Liver (tissue), 3 donors: ENCODE results near the gene KCNIP4.

Source experiments
- JUND ChIP-seq, 2 donors: IDR thresholded peaks; 2 replicates each; pipeline ENCODE4 v1.6.1; 2016; ENCODE audit warnings: antibody characterized with exemption in 2 of 2
- RAD21 ChIP-seq, 2 donors: IDR thresholded peaks; 2 replicates each; pipeline ENCODE4 v1.6.1; 2016; ENCODE audit warnings: antibody characterized with exemption in 2 of 2, mild to moderate bottlenecking in 2 of 2
- SP1 ChIP-seq: IDR thresholded peaks from 2 replicates; pipeline ENCODE4 v1.6.1; 2018; ENCODE audit warnings: antibody characterized with exemption, mild to moderate bottlenecking
- TAF1 ChIP-seq: conservative IDR thresholded peaks from 2 replicates; pipeline ENCODE4 v1.6.1; 2016; ENCODE audit warnings: antibody characterized with exemption, mild to moderate bottlenecking
- TF ChIP-seq, protein P1 (sequence below): fragments of 150-350 bp; IDR thresholded peaks from 2 replicates; pipeline ENCODE4 v1.5.1; 2017; ENCODE audit warnings: improper control_type of control experiment, low read depth, low read length; ENCODE audit not compliant: missing input control
- donor health status: healthy.
- donor health status: healthy.

DNA sequence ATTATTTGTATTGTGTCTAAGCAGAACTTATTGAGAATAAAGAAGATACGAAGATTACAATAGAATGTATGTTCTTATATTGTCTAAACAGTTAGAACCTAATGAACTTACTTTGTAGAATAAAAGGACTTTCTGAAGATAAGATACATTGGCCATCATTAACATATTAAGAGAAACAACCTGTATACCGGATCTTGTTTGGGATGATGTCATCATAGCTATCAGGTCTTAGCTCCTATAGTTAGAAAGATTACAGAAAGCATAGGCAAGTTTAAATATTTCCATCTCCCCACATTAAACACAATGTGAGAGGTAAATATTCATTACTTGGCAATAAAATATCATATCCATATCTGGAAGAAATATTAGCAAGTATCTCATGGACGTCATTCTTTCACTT lies 966.0 kb downstream of the KCNIP4 start:
- TF ChIP-seq RAD21 (IDR thresholded peaks at IDR 0.05) (no peak), TAF1 (no peak), SP1 (no peak), JUND (IDR thresholded peaks at IDR 0.05) (no peak)
- TF ChIP-seq, protein P1, sequence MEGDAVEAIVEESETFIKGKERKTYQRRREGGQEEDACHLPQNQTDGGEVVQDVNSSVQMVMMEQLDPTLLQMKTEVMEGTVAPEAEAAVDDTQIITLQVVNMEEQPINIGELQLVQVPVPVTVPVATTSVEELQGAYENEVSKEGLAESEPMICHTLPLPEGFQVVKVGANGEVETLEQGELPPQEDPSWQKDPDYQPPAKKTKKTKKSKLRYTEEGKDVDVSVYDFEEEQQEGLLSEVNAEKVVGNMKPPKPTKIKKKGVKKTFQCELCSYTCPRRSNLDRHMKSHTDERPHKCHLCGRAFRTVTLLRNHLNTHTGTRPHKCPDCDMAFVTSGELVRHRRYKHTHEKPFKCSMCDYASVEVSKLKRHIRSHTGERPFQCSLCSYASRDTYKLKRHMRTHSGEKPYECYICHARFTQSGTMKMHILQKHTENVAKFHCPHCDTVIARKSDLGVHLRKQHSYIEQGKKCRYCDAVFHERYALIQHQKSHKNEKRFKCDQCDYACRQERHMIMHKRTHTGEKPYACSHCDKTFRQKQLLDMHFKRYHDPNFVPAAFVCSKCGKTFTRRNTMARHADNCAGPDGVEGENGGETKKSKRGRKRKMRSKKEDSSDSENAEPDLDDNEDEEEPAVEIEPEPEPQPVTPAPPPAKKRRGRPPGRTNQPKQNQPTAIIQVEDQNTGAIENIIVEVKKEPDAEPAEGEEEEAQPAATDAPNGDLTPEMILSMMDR, result no peak
